GM18511 (cell line): ENCODE results near the gene ARHGAP11A.

Experiments used
- ATAC-seq: cut with Tn5 transposase; IDR thresholded peaks from one replicate; pipeline ENCODE4 v1.9.1; 2021; ENCODE audit warnings: mild to moderate bottlenecking, moderate library complexity; ENCODE audit not compliant: unreplicated experiment

Gene ARHGAP11A

DNA sequence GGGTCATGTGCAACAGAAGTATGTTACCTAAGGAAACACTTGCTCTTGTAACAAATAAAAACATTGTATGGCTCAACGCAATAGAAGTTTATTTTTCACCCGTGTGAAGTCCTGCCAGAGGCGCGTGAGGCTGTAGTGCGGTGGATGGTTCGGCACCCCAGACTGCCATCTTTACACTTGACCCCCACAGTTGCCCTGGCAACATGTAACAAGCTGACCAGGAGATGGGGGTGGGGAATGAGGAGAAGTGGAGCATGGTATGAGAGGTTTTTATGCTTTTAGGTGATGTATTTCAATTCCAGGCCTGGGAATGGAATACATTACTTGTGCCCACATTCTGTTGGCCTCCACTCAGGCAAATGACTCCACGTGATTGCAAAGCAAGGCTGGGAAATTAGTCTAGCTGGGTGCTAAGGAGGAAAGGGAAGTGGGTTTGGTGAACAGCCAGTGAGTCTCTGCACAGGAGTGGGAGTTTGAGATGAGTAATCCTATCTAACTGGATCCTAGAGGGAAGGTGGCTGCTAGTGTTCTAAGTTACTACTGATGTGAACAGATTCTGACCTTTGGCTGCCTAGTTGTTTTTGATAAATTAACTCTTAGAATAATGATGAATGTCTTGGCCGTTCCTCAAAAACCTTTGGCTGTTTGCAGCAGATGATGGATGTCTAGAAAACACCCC is 68.7 kb downstream of the ARHGAP11A start:
- no peak for ATAC-seq

DNA sequence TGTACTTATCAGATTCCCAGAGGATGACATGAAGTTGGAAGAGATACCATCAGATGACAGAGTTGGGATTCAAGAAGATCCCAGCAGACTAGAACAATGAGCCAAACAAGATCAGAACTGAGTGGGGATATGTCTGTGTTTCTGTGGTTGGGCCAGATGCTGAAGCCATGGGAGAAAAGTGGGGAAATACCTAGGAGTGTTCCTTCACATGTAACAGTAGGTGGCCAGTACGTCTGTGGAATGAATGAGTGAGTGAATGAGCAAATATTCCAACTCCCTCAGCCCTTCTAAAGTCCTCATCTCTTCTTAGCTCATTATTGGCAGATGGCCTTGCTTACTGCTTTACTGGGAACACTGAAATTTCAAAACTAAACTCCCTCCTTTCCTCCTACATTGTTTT is 70.3 kb downstream of the ARHGAP11A start:
- ATAC-seq, result no peak

DNA sequence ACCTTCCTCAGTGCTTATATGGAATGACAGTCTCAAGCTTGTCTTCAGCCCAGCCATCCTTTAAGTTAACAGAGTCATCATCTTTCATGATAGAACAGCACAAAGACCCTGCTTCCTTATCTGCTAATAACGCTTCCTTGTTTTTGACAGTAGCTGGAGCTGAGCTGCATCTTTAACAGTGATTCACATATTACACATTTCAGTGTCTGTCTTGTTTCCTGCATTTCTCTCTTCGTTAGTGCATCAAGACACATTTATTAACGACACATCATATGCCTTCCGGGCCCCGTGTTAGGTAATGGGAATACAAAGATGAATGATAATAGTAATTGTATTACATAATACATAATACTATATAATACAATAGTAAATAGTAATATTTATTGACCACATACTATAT is 72.3 kb downstream of the ARHGAP11A start:
- ATAC-seq, result no peak

DNA sequence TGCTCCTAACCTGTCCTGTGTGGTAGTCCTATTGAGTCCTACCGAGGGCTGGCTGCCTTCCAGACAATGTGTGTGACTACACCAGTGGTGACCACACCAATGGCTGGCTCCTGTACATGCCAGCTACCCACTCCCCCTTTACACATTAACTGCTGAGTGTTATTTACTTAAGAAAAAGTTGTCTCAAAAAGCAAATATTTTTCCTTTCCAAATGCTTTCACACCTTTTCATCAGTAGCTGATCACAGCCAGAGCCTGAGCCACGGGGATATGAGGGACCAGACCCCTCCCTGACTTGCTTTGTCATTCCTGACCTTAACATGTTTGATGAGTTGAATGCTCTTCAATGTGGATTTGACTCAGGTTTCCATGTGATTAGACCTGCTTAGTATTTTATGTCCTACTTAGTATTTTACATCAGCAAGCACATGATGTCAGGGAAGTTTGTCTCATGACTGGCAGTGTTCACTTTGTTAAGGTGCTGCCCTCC is 72.9 kb downstream of the ARHGAP11A start:
- ATAC-seq, result no peak
